Glomerular endothelial cell (primary cell): Measurements from ENCODE around the gene SYNCRIP. TPM values are rescaled to one million over a fixed set of nuclear protein-coding genes. Genes with fewer than 3 reads are reported as not detected.
"Not testable (repeated sequence)": the region's sequence is repeated elsewhere in the genome, so short reads cannot be mapped to it uniquely, and the experiment has no call there.

Experiments
- DNase-seq: peaks from one replicate; pipeline ENCODE4 v3.0.0-alpha.2; 2011; ENCODE audit warnings: low read depth, low spot score; ENCODE audit errors: extremely low read depth
- total RNA-seq: library from RNA; depleted of rRNA; stranded (reverse); fragments of >200 nt; gene quantifications from 2 replicates; pipeline ENCODE4 v1.2.3, GENCODE V29; 2015

The SYNCRIP gene
- total RNA-seq, 1 donor from 2014 or later = 76.4 TPM

DNA sequence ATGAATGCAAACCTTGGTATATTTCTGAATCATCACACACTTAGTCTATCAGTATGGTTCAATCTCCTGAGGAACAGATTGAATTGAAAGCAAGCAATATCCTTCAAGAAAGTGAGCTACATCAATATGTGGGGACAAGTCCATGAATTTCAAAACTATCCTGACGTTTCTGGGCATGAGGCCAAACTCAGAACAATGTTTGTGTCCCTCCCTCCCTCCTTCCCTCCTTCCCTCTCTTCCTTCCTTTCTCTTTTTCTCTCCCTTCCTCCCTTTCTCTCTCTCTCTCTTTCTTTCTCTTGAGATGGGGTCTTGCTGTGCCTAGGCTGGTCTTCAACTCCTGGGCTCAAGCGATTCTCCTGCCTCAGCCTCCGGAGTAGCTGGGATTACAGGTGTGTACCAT, 27.9 kb upstream of the SYNCRIP start:
- DNase-seq = no peak

DNA sequence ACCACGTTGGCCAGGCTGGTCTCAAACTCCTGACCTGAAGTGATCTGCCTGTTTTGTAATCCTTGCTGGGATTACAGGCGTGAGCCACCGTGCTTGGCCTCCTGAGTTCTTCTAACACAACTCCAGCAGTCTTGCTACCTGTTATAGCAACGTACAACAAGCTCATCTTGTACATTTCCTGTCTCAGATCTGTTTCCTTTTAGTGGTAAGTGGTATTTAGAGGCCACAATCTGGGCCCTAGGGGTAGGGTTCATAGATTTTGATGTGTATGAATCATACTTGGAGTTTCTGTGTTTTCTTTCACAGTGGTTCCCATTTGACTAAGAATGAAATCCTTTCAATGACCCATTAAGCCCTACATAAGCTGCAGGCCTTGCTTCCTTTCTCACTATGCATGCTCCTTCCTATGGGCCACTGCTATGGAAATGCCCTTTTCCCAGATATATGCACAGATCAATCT, 27.1 kb upstream of the SYNCRIP start:
- DNase-seq = no peak

DNA sequence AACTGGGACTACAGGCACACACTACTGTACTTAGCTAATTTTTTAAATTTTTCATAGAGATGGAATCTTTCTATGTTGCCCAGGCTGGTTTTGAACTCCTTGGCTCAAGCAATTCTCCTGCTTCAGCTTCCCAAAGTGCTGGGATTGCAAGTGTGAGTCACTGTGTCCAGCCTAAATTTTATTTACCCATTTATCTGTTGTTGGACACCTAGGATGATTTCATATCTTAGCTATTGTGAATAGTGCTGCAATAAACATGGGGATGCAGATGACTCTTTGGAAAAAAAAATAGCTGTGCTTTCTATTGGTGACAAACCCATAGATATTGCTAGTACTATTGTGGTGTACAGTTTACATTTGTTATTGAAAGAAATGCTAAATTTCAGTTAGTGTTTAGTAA, 19.6 kb upstream of the SYNCRIP start:
- no peak for DNase-seq

DNA sequence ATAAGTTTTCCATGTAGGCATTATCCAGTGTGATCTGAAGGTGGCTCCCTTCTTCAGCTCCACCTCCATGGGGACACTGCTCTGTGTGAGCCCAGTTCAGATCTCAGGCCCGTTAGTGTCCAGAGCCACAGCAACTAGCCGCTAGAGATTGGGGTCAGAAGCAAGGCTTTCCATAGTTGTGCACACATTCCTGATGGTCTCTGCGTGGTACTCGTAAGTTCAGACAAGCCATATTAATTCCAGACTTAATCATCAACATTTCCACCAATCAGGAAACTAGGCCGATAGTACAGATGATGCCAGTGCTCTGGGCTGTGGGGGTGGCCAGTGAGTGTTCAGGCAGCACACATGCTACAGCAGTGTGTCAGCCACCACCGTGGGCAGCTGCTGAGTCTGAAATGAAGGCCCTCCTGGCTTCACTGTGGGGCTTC, 17.5 kb upstream of the SYNCRIP start:
- DNase-seq = no peak

DNA sequence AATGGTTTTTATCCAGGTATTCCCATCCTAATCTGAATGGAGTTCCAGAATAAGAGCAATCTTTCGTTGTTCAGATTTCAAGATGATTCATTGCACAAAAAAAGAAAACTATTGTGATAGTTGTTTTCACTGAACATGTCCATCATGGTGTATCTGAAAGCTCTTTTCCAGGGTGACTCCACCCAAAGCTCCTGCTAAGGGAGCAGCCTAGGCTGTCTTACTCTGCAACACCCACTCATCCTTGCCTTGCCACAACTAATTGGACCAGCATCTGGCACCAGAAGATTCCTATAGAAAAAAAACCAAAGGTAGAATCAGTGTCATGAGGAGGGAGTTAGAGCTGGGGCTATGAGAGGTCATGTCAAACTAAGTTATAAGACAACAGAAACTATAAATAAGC, 7.9 kb upstream of the SYNCRIP start:
- DNase-seq = no peak

DNA sequence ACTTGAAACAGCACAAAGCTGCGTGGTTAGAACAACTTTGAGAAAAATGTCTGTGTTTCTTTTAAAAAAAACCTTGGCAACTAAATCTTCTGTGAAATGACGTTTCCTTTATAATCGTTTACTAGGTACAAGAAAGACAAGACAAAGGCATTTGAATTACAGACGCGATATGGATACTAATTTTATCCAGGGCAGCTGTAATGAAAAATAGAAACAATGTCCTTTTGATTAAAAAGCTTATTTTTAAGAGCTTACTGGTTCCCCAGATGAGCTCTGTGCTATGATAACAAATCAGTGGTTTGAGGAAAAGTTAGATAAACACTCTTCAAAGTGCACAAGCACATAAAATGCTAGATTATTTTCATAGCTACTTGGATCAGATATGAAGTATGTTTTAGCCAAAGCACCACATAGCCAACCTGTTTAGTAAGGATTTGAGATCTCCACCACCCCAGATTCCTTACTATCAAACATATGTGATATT, 1.6 kb upstream of the SYNCRIP start:
- DNase-seq = peak; percentile 48

DNA sequence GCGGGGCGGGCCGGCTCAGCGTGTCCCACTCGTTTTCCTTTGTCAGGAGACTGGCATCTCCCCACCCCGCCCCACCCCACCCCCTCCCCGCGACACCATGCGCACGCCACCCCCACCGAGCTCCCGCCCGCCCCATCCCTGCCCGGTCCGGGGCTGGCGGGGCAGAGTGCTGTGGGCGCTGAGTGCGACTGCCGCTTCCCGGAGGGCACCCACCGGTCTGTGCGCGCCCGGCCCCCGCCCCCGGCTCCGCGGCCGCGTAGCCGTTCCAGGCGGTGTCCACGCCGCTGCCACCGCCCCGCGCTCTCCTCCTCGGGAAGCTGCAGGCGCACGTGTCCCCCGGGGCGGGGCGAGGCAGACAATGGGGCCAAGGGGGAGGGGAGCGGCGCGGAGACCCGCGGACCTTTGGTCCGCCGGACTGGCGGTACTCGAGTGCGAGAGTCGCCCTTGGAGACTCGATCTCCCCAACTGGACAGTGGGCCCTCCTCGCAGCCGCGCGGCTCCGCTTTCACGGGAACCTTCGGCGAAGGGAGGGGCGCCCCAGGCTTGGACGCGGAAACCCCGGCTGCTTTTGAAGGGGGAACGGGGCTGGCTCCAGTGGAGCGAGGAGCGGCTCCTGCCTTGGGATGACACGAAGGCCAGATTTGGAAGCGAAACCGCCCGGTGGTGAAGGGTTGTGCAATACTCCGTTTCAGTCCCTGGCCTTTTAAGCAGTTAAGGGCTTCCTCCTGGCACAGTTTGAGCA, 1.0 kb upstream of the SYNCRIP start:
- peak; percentile 16 for DNase-seq

DNA sequence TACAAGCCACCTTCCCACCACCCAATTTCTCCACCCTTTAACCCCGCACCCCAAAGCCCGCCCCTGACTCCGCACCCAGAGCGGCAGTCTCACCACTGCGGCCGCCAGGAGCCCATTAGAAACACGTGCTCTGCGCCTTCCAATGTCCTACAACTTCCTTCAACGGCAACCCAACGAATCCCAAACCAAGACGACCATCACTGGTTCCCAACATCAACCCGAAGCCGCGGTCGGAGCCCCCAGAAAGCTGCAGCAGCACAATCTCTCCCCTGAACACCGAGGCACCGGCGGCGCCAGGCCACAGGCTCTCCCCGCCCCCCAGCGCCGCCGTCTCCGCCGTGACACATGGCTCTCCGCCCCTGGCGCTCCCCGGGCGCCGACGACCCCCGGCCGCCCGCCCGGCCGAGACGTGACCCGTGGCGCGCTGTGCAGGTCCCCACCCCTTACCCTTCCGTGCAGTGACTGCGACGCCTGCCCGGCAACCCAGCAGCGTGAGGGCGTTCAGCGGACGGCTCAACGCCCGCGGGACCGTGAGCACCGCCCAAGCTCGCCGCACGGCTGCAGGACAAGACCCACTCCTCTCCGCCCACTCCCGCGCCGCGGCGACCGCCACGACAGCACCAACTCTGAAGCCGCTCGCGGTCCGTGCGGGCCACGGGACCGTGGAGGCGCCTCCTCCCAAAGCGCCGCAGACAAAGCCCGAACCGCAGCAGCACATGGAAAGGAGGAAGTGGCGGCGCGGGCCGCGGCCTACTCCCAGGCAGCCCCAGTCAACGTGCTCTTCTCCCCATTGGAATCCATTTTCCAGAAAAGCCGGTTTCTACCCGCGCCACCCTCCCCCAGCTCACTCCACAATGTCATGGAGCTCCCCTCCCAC, 551 bp downstream of the SYNCRIP start:
- no peak for DNase-seq

DNA sequence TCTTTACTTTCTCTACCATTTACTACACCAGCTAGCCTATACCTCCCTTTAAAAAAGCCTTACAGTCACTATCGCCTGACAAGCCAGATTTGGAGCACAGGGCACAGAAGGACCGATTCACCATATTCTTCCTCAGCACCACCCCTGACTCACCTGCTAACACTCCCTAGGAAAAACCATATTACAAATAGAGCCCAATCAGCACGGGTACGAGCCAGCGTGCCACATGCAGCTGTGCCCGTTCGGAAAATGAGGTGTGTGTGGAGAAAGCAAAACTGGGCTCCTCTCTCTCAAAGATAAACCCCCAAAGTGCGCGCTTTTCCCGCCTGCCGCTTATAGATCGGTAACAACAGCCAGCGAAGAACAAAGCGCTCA, 1.2 kb downstream of the SYNCRIP start:
- DNase-seq = no peak

DNA sequence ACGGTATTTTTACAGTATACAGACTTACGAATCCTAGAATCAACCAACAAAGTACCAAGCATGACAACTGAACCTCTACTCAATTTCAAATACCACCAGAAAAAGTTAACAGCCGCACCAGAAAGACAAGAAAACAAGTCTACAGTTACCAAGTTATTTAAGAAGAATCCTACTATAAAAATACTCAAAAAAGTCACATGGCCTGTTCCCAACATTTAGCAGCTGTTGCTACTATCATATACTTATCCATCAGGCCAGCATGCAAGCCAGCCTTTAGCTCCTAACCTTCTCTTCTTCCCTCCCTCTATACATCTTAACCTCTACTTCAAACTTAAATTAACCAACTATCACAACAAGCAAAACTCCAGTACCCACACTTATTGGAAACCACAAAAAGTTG, 1.9 kb downstream of the SYNCRIP start:
- DNase-seq = no peak

DNA sequence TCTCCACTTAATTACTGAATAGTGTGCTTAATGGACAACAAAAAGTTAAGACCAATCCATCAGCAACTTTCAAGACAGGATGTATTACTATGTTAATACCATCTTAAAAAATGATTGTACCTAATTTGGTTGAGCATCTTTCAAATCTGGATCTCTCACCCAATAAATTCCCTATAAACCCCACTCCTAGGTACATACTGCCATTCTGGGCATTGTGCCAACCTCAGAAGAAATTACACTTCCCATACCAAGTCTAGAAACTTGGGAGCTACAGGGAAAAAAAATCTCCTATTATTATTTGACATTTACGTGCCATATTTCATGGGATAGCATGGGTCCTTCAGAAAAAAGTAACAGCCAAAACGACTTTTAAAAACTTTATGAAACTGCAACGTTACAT, 5.1 kb downstream of the SYNCRIP start:
- no peak for DNase-seq

DNA sequence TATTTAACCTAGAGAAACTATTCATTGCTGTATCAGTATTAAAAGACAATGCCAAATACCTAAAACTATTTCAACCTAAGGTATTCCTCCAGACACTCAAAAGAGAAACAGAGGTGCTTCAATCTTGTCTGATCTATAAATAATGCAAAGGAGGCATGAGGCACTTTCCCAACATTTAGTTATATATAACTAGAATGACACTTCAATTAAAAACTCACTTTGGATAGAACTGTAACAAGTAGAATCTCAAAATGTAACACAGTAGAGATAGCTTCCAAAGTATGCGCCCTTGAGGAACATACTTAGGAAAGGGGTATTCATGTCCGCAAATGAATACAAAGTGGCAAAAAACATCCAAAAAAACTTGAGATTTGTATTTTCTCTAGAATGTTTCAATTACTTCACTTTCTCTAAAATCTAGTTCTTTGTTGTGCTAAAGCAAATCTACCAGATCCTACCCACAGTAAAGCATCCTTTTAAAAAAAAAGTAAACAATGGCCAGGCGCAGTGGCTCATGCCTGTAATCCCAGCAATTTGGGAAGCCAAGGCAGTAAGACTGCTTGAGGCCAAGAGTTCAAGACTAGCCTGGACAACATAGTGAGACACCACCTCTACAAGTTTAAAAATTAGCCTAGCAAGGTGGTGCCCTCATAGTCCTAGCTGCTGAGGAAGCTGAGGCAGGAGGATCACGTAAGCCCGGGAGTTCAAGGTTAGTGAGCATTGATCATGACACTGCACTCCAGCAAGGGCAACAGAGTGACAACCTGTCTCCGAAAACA, 10.3 kb downstream of the SYNCRIP start:
- DNase-seq = no peak

DNA sequence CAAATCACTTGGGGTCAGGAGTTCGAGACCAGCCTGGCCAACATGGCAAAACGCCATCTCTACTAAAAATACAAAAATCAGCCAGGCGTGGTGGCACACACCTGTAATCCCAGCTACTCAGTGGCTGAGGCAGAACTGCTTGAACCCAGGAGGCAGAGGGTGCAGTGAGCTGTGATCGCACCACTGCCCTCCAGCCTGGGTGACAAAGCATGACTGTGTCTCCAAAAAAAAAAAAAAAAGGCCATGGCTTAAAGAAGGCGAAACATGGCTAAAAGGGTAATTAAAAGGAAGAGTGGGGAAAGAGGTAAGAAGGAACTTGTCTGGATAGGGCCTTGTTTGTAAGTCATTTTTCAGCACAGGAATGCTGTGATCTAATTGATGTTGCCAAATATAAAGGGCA, 11.6 kb downstream of the SYNCRIP start:
- not testable (repeated sequence) for DNase-seq

DNA sequence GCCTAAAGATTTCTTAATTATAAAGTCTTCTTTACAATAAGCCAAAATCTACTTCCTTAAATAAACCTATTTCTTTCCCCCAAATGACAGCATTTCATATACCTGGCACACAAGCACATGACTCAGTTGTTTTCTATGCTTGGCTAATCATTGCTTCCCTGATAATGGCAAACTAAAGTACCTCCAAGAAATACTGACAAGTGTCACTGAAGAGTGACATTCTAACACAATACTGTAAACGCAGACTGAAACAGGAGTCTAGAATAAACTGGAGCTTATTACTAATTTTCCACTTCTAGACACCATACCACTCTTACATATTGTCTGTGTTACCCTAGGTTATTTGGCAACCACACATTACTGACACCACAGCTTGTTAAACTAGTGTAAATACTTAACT, 14.3 kb downstream of the SYNCRIP start:
- no peak for DNase-seq

DNA sequence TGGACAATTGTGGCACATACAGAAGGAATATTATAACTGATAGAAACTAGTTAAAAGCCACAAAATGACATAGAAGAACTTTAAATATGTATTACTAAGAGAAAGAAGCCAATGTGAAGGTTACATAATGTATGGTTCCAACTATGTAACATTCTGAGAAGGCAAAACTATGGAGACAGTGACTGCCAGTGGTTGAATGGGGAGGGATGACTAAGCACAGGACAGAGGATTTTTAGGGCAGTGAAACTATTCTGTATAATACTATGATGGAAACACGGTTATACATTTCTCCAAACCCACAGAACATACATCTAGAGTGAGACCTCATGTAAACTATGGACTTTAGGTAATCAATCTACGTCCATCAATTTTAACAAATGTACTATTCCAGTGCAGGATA, 22.4 kb downstream of the SYNCRIP start:
- DNase-seq = no peak

DNA sequence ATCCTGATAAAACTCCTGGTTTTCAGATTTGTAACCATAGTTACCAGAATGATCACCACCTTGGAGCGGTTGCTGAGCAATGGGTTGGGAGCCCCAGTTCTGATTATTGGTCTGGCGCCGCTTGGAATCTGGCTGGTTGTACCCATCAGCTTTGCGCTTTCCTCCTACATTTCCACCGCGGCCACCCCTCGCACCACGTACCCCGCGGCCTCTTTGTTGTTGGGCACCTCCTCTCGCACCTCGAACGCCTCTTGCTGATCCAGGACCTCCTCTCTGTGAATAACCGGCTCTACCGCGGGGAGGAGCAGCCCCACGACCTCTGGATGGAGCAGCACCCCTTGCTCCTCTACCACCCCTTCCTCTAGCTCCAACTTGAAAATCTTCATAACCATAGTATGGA, 27.9 kb downstream of the SYNCRIP start:
- DNase-seq = no peak

DNA sequence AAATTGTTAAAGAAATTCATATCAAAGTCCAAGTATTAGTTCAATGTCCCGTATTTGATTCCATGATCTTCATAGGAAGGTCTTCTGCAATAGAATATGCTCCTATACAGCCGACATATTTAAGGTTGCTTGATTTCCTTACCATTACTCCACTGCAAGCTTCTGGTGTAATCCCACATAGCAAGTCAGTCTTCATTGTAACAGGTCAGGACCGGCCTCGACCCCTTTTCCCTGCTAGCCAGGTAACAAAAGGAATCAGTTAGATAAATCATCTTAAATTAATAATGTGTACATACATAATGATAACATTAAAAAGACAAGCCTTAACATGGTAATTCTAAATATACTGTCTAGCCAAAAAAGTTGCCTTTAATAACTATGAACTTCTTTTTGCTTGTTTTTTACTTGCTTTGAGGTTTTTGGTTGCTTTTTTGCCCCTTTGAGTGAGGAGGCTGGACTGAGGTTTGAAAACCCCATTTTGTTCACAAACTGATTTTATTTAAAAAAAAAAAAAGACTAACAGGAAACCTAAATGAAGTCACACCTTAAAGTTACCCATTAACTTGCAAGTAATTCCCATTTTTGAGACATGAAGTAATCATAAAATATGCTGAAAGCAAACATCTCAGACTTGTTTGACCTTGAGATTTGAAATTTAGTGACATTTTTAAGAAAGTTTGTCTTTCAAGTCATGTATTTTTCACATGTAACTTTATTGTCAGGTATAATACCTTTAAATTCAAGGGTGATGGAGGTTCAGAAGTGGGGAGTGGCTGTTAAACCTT, 29.8 kb downstream of the SYNCRIP start:
- no peak for DNase-seq

DNA sequence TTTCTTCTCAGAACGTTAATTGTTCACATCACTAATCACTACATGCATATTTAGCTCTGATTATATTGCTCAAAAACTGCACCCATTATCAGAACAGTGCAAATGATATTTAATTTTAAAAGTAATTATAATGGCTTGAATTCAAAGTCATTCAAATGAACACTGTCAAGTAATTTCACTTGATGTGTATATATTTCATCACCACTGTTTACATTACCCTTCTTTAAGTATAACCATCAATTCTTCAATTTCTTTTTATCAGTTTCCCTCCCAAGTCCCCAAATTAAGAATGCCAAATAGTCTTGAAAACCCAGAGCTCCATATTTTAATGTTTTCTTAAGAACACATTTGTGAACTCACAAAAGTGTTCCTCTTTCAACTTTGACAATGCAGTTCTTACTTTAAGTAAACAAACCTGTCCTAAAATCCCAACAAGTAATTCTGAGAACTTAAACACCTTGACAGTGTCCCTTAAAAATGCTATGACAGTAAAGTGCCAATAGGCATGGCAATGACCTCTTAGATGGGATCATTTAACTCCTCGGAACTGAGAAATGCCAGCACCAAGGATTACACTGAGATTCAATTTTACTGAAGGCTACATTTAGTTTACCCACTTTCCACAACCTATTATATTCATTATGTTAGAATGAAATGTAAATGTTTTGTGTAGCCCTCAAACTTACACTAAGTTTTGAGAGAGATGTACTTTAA, 32.3 kb downstream of the SYNCRIP start:
- DNase-seq = no peak

DNA sequence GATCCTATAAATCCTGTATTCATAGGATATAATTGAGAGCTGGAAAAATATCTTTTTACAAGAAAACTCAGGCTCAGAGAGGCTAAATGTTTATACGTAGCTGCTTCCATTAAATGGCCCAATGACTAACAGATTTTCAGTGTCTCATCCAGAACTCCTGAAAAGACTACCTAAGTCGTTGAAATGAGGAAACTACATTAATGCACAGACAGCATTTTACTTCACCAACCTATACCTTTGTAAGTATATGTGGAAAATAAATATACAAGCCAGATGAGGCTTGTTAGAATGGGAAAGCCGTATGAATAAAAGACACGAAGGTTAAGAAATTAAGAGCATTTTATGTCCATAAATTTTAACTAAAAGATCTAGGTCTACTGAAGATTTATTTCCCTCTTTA, 40.6 kb downstream of the SYNCRIP start:
- DNase-seq = no peak
